Fibroblast of skin of abdomen (primary cell): ENCODE data around the gene TCF25.
"Not testable (repeated sequence)": the region's sequence is repeated elsewhere in the genome, so short reads cannot be mapped to it uniquely, and the experiment has no call there.

ENCODE experiments used
- DNase-seq: peaks from one replicate; pipeline ENCODE4 v3.0.0-alpha.2; 2013

The TCF25 gene

GRCh38 chr16:89905511-89906139 is 32.2 kb downstream of the TCF25 start:
- DNase-seq = no peak

- no peak for DNase-seq
Observed at GRCh38 chr16:89906140-89907025, 33.0 kb downstream of the TCF25 start.

GRCh38 chr16:89907055-89907814 is 33.8 kb downstream of the TCF25 start:
- DNase-seq = no peak

GRCh38 chr16:89908236-89908635 is 34.8 kb downstream of the TCF25 start:
- DNase-seq = no peak

GRCh38 chr16:89909777-89910716 is 36.7 kb downstream of the TCF25 start:
- peak; percentile 70 for DNase-seq

- DNase-seq = no peak
Observed at GRCh38 chr16:89910717-89911354, 37.4 kb downstream of the TCF25 start.

DNA sequence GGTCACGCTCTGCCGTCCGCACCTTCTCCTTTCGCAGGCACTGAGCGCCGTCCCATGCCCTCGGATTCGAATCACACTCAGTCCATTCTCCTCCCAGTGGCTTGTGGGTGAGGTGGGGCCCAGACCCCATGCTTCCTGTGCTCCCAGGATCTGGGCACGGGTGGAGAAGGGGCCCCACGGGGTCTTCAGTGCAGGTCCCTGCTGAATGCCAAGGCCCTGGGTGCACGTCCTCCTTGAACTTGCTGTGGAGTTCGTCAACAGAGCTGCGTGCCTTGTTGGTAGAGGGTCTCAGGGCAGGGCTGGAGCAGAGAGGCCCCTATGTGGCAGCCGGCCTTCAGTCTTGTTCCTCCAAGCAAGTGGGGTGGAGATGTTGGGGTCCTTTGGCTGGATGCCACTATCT is 38.0 kb downstream of the TCF25 start:
- no peak for DNase-seq

GRCh38 chr16:89912143-89912542 is 38.8 kb downstream of the TCF25 start:
- no peak for DNase-seq

- DNase-seq = no peak
Observed at GRCh38 chr16:89912627-89913026, 39.2 kb downstream of the TCF25 start.

- no peak for DNase-seq
Observed at GRCh38 chr16:89913408-89914387, 40.3 kb downstream of the TCF25 start.

DNA sequence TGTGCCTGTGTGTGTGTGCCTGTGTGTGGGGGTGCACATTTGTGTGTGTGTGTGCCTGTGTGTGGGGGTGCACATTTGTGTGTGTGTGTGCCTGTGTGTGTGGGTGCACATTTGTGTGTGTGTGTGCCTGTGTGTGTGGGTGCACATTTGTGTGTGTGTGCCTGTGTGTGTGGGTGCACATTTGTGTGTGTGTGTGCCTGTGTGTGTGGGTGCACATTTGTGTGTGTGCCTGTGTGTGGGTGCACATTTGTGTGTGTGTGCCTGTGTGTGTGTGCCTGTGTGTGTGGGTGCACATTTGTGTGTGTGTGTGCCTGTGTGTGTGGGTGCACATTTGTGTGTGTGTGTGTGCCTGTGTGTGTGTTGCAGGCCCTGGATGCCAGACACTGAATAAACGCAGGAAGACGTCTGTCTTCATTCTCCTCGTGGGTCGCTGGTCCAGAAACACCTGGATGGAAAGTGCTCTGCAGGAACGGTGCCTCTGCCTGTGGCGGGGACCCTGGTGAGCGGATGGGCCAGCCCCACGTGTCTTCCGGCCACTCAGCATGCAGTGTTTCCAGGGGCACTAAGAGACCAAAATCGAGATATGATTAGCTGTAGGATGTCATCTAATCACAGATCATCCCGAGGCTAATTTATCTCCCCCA is 41.4 kb downstream of the TCF25 start:
- DNase-seq = not testable (repeated sequence)

DNA sequence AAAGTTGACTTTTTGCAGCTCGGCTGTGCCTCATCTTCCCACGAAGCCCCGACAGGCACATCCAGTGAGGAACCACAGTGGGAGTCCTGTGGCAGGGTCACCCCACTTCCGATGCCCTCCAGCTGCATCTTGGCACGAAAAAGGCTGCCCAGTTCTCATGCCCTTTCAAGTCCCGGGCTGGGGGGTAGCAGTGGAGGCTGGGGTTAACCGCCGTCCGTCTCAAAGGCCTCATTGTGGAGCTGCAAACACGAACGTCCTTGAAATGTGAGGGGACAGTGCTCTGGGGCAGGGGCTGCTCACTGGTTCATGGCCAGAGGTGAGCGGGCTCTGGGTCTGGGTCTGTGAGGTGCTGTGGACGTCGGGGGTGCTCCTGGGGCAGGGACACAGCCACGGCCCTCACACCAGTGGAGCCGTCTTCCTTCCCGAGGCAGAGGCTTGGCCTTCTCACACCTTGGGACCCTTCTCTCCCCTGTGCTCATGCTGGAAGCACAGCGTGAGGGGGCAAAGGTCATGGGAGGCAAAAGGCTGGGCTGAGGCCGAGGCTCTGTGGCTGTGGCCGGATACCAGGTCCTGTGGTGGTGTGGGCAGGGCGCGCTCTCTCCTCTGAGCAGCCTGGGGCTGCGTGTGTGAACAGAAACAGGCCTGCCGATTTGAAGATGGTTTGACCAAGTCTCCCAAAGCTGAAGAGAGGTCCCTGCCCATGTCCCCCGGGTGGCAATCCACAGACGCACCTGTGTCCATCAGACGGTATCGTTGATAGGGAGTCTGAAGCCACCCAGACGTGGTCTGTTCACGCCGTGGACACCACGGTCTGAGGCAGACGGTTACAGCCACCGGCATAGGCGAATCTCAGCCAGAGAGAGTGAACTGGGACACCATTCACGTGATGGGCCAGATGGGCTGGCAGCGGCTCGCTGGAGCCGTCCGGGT is 42.2 kb downstream of the TCF25 start:
- no peak for DNase-seq

DNA sequence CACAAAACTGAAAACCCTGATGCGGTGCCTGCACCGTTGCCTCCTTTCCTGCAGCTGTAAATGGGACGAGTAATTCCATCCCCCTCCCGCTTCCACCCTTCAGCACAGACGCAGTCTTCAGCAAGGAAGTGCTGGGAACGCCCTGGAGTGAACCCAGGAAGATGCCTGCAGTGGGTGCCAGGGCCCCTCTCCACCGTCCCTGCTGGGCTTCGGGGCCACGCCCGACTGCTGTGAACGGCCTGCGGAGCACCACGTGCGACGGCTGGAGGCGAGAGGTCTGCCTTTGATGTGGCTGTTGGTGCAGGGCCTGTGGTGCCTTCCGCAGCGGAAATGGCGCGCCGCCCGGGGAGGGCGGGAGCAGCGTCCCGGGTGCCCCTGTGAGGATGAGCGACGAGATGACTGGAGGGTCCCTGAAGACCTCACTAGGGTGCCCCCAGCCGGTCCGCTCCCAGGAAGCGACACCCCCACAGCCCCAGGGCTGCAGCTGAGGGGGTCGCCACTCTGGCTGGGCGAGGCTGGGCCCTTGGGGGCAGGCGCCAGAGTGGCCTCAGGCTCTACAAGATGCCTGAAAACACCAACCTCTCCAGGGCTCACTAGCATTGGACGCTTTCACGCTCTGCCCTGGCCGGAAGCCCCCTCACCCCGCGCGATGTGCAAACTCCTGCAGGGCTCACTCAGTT is 44.5 kb downstream of the TCF25 start:
- DNase-seq = peak; percentile 73

DNA sequence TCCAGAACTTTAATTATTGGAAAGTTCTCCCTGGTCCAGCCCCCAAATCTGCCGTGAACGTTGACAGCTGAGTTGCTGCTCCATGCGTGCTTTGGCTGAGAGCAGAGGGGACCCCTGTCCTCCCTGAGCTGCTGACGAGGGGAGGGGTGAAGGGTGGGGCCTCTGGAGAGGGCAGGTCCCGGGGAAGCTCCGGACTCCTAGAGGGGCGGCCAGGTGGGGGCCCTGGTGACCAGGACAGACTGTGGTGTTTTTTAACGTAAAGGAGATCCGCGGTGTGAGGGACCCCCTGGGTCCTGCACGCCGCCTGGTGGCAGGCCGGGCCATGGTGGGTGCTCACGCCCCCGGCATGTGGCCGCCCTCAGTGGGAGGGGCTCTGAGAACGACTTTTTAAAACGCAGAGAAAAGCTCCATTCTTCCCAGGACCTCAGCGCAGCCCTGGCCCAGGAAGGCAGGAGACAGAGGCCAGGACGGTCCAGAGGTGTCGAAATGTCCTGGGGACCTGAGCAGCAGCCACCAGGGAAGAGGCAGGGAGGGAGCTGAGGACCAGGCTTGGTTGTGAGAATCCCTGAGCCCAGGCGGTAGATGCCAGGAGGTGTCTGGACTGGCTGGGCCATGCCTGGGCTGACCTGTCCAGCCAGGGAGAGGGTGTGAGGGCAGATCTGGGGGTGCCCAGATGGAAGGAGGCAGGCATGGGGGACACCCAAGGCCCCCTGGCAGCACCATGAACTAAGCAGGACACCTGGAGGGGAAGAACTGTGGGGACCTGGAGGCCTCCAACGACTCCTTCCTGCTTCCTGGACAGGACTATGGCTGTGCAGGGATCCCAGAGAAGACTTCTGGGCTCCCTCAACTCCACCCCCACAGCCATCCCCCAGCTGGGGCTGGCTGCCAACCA is 45.3 kb downstream of the TCF25 start, which contains the start of gene MC1R:
Gene MC1R (plus strand): TSS at position 410 of the 895 bp plus-strand sequence. CDS start 397 bp downstream, at position 807.
- peak; percentile 49 for DNase-seq

DNA sequence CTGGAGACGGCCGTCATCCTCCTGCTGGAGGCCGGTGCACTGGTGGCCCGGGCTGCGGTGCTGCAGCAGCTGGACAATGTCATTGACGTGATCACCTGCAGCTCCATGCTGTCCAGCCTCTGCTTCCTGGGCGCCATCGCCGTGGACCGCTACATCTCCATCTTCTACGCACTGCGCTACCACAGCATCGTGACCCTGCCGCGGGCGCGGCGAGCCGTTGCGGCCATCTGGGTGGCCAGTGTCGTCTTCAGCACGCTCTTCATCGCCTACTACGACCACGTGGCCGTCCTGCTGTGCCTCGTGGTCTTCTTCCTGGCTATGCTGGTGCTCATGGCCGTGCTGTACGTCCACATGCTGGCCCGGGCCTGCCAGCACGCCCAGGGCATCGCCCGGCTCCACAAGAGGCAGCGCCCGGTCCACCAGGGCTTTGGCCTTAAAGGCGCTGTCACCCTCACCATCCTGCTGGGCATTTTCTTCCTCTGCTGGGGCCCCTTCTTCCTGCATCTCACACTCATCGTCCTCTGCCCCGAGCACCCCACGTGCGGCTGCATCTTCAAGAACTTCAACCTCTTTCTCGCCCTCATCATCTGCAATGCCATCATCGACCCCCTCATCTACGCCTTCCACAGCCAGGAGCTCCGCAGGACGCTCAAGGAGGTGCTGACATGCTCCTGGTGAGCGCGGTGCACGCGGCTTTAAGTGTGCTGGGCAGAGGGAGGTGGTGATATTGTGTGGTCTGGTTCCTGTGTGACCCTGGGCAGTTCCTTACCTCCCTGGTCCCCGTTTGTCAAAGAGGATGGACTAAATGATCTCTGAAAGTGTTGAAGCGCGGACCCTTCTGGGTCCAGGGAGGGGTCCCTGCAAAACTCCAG is 46.4 kb downstream of the TCF25 start:
- no peak for DNase-seq

- peak; percentile 37 for DNase-seq
Observed at GRCh38 chr16:89920723-89921122, 47.3 kb downstream of the TCF25 start.
